ENCODE data around the gene EVC. TPM values are rescaled to one million over a fixed set of nuclear protein-coding genes. Genes with fewer than 3 reads are reported as not detected.
"Not testable (repeated sequence)": the region's sequence is repeated elsewhere in the genome, so short reads cannot be mapped to it uniquely, and the experiment has no call there.

Gene EVC
- total RNA-seq, 1 donor from 2014 or later, result 71.3 TPM

GRCh38 chr4:5799406-5799805 is 88.4 kb downstream of the EVC start:
- DNase-seq (ENCODE audit: low spot score) (no peak), ATAC-seq (no peak)
- intact Hi-C loops (cut with DNase I), result no loop called here

GRCh38 chr4:5800496-5800895 is 89.5 kb downstream of the EVC start:
- ATAC-seq, result peak; percentile 21
- intact Hi-C loops (cut with DNase I), result no loop called here
- peak; percentile 42 for DNase-seq (ENCODE audit: low spot score)

- peak; percentile 22 for DNase-seq (ENCODE audit: low spot score)
- ATAC-seq, result no peak
- intact Hi-C loops (cut with DNase I), result no loop called here
Measured at GRCh38 chr4:5801696-5802095, 90.7 kb downstream of the EVC start.

- ATAC-seq (no peak), DNase-seq (ENCODE audit: low spot score) (no peak)
- intact Hi-C loops (cut with DNase I), result no loop called here
Measured at GRCh38 chr4:5802565-5802964, 91.6 kb downstream of the EVC start.

GRCh38 chr4:5804656-5805055 is 93.7 kb downstream of the EVC start:
- DNase-seq (ENCODE audit: low spot score) (no peak), ATAC-seq (no peak)
- intact Hi-C loops (cut with DNase I), result no loop called here

GRCh38 chr4:5805270-5805669 is 94.3 kb downstream of the EVC start:
- ATAC-seq, result no peak
- intact Hi-C loops (cut with DNase I), result no loop called here
- no peak for DNase-seq (ENCODE audit: low spot score)

- ATAC-seq (no peak), DNase-seq (ENCODE audit: low spot score) (peak; percentile 47)
- intact Hi-C loops (cut with DNase I), result no loop called here
Measured at GRCh38 chr4:5808081-5808741, 97.2 kb downstream of the EVC start.

GRCh38 chr4:5809216-5809776 is 98.3 kb downstream of the EVC start:
- DNase-seq (ENCODE audit: low spot score) (no peak), ATAC-seq (no peak)
- intact Hi-C loops (cut with DNase I), result no loop called here

GRCh38 chr4:5810151-5810550 is 99.2 kb downstream of the EVC start:
- DNase-seq (ENCODE audit: low spot score) (no peak), ATAC-seq (no peak)
- intact Hi-C loops (cut with DNase I), result no loop called here

- DNase-seq (ENCODE audit: low spot score) (no peak), ATAC-seq (no peak)
Measured at GRCh38 chr4:5810770-5811430, 99.9 kb downstream of the EVC start.

GRCh38 chr4:5812057-5812456 is 101.1 kb downstream of the EVC start:
- intact Hi-C loops (cut with DNase I); ATAC-seq; DNase-seq (ENCODE audit: low spot score): not testable (repeated sequence)

More at GRCh38 chr4:5810770-5811430, 99.9 kb downstream of the EVC start:
- intact Hi-C loops (cut with DNase I), result no loop called here

GRCh38 chr4:5812506-5813229 is 101.7 kb downstream of the EVC start:
- peak; percentile 38 for DNase-seq (ENCODE audit: low spot score)
- intact Hi-C loops (cut with DNase I), result no loop called here
- ATAC-seq, result peak; percentile 82

GRCh38 chr4:5813882-5814255 is 102.9 kb downstream of the EVC start:
- intact Hi-C loops (cut with DNase I), result no loop called here
- ATAC-seq, result no peak
- no peak for DNase-seq (ENCODE audit: low spot score)

- ATAC-seq, result no peak
Measured at GRCh38 chr4:5814421-5814820, 103.4 kb downstream of the EVC start.

GRCh38 chr4:5815641-5816040 is 104.6 kb downstream of the EVC start:
- intact Hi-C loops (cut with DNase I), result no loop called here
- ATAC-seq, result no peak

More at GRCh38 chr4:5814421-5814820, 103.4 kb downstream of the EVC start:
- intact Hi-C loops (cut with DNase I), result no loop called here
- DNase-seq (ENCODE audit: low spot score), result no peak

GRCh38 chr4:5816101-5816500 is 105.1 kb downstream of the EVC start:
- ATAC-seq, result no peak
- intact Hi-C loops (cut with DNase I), result no loop called here
- DNase-seq (ENCODE audit: low spot score), result peak; percentile 38

More at GRCh38 chr4:5815641-5816040, 104.6 kb downstream of the EVC start:
- no peak for DNase-seq (ENCODE audit: low spot score)

- intact Hi-C loops (cut with DNase I), result no loop called here
- no peak for ATAC-seq
- DNase-seq (ENCODE audit: low spot score), result peak; percentile 33
Measured at GRCh38 chr4:5816851-5817375, 105.9 kb downstream of the EVC start.

GRCh38 chr4:5821665-5822358 is 110.8 kb downstream of the EVC start:
- DNase-seq (ENCODE audit: low spot score) (no peak), ATAC-seq (no peak)
- intact Hi-C loops (cut with DNase I), result no loop called here

- DNase-seq (ENCODE audit: low spot score), result no peak
- ATAC-seq, result no peak
- intact Hi-C loops (cut with DNase I), result no loop called here
Measured at GRCh38 chr4:5822619-5823018, 111.6 kb downstream of the EVC start.
